Activated CD4-positive, alpha-beta memory T cell treated with anti-CD3 and anti-CD28 coated beads for 36 hours (primary cell): ENCODE measurements around the gene PHF13. TPM values are rescaled to one million over a fixed set of nuclear protein-coding genes. Genes with fewer than 3 reads are reported as not detected.
A peak's percentile ranks its signal among the peaks of the same experiment; 100 is the strongest.
"Not testable (repeated sequence)": the region's sequence is repeated elsewhere in the genome, so short reads cannot be mapped to it uniquely, and the experiment has no call there.

Experiments
- CTCF ChIA-PET: fragments of 350-600 bp; sonication (Branson Sonifier 250); formaldehyde crosslinking; loops from one replicate; lab custom pipeline; 2021; ENCODE audit warnings: antibody characterized with exemption, inconsistent platforms; lab: Charles Lee
- POLR2A ChIA-PET: fragments of 350-600 bp; sonication (Branson Sonifier 250); formaldehyde crosslinking; loops from one replicate; lab custom pipeline; 2021; ENCODE audit warnings: antibody characterized with exemption; lab: Charles Lee
- DNase-seq: peaks from one replicate; pipeline ENCODE4 v3.0.0-alpha.2; 2020
- H3K27ac Mint-ChIP-seq: one replicate; pipeline ENCODE4 v1.8.0; 2021; ENCODE audit warnings: mixed read lengths
- H3K27me3 Mint-ChIP-seq: one replicate; pipeline ENCODE4 v1.8.0; 2021; ENCODE audit warnings: mixed read lengths
- H3K36me3 Mint-ChIP-seq: one replicate; pipeline ENCODE4 v1.8.0; 2021; ENCODE audit warnings: mixed read lengths
- H3K4me1 Mint-ChIP-seq: one replicate; pipeline ENCODE4 v1.8.0; 2021; ENCODE audit warnings: low read depth, mixed read lengths
- H3K4me3 Mint-ChIP-seq: one replicate; pipeline ENCODE4 v1.8.0; 2021; ENCODE audit warnings: mild to moderate bottlenecking, mixed read lengths
- H3K9me3 Mint-ChIP-seq: one replicate; pipeline ENCODE4 v1.8.0; 2021; ENCODE audit warnings: mixed read lengths
- intact Hi-C: fragments of 100-400 bp; cut with micrococcal nuclease; formaldehyde crosslinking; loops from one replicate; pipeline ENCODE4 v1.15.1; 2023
- total RNA-seq, 2 experiments: library from RNA; stranded (reverse); gene quantifications; one replicate each; pipeline ENCODE4 v1.2.3, GENCODE V29; 2021

The PHF13 gene
- total RNA-seq, 2 experiments from 2014 or later: 16.8 to 16.9 TPM

DNA sequence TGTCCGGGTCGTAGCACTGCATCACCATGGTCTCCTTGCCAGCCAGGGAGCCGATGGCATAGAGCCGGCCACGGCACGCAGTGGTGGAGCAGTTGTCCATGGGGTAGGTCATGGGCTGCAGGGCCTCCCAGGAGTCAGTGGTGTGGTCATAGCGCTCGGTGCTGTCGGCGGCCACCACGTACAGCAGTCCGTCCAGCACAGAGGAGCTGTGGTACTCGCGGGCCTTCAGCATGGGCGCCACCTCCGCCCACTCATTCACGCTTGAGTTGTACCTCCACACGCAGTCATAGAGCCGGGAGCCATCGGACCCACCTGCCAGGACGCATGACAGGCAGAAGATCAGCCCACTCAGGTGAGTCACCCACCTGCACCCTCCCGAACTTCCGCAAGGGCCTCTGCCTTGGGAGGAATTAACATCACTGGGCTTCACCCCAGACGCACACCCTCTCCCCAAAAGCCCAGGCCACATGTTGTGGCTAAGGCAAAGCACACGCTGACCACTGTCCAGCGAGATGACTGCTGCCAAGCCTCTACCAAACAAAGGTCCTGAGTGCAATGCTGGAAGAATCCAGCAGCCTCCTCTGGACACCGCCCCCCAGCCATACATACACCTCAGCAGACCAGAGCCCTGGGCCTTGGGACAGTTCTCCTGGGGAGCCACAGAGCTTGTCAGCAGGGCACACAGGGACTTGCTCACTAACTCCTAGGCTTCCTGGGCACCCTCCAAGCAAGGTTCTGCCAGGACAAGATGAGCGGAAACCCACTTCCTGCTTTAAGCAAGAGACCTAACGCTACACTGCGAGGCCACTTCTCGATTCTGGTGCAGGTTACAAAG is 14.2 kb upstream of the PHF13 start:
- CTCF ChIA-PET: interaction anchor here (0.8 to 3.1 kb wide), 7 partner anchors 18 to 49 kb away, joined by 3 to 20 read pairs (median 3); partner anchors contain the start of genes NOL9, TAS1R1 and ZBTB48
- Mint-ChIP-seq H3K4me3 (peak overlapping the region; percentile 91), H3K36me3 (peaks cover 47% of the 10 kb centered on the region), H3K4me1 (peaks cover 39% of the 10 kb centered on the region), H3K27ac (peak overlapping the region; percentile 95), H3K9me3 (no peaks in the 10 kb centered on the region), H3K27me3 (no peaks in the 10 kb centered on the region)
- peak; percentile 79 for DNase-seq
- intact Hi-C loops: loop anchor here (2.0 kb wide), 1 partner anchor 13 kb away; the partner anchor contains the start of gene PHF13
- POLR2A ChIA-PET: interaction anchor here (0.8 to 1.7 kb wide), 4 partner anchors 18 to 45 kb away, joined by 3 to 9 read pairs (median 4); partner anchors contain the start of genes NOL9, TAS1R1, THAP3 and ZBTB48

DNA sequence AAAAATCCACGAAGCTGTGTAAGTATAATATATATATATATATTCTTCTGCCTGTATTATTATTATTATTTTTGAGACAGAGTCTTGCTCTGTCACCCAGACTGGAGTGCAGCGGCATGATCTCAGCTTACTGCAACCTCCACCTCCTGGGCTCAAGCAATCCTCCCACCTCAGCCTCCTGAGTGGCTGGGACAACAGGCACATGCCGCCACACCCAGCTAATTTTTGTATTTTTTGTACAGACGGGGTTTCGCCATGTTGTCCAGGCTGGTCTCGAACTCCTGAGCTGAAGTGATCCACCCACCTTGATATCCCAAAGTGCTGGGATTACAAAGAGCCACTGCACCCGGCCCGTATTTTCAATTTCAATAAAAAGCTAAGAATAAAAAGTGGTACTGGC is 13.5 kb upstream of the PHF13 start:
- intact Hi-C loops: loop anchor here (2.0 to 5.0 kb wide), 5 partner anchors 13 to 608 kb away; partner anchors contain the start of genes DNAJC11, NPHP4 and PHF13
- peaks cover 45% of the 10 kb centered on the region for H3K36me3 Mint-ChIP-seq
- H3K27me3 Mint-ChIP-seq, DNase-seq, H3K9me3 Mint-ChIP-seq: not testable (repeated sequence)
- POLR2A ChIA-PET: interaction anchor here (0.9 to 2.0 kb wide), 5 partner anchors 16 to 46 kb away, joined by 3 to 9 read pairs (median 5); partner anchors contain the start of genes NOL9, THAP3 and ZBTB48
- peaks cover 40% of the 10 kb centered on the region for H3K4me1 Mint-ChIP-seq
- CTCF ChIA-PET: interaction anchor here (0.8 to 3.1 kb wide), 7 partner anchors 12 to 48 kb away, joined by 3 to 20 read pairs (median 3); partner anchors contain the start of genes NOL9, TAS1R1 and ZBTB48
- peak overlapping the region; percentile 91 for H3K4me3 Mint-ChIP-seq
- H3K27ac Mint-ChIP-seq: peak overlapping the region; percentile 95

DNA sequence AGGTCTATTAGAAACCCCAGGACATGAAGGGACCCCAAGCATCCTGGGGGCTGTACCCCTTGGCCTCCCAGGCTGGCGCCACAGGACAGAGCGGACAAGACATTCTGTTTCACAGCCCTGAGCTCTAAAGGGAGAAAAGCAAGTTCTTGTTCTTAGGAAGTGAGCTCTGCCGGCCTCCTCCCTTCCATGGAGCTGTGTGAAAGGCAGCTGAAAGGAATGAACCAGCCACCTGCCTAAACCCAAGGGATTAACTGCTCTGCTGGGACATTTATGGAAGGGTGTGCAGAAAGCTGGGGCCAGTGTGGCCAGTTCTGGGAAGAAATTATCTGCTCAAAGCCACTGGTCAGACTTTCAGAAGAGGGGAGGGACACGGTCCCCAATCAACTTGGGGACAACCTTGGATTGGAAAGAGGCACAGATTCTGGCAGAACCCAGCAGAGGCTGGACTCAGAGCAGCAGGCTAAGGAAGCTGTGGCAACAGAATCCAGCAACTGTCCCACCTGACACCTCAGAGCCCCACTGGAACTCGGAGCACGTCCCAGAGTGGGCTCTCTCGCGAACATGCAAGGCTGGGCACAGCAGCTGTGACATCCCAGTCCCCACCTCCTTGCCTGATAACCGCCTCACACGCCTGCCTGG is 13.0 kb upstream of the PHF13 start:
- Mint-ChIP-seq H3K27me3 (no peaks in the 10 kb centered on the region), H3K36me3 (peaks cover 39% of the 10 kb centered on the region)

DNA sequence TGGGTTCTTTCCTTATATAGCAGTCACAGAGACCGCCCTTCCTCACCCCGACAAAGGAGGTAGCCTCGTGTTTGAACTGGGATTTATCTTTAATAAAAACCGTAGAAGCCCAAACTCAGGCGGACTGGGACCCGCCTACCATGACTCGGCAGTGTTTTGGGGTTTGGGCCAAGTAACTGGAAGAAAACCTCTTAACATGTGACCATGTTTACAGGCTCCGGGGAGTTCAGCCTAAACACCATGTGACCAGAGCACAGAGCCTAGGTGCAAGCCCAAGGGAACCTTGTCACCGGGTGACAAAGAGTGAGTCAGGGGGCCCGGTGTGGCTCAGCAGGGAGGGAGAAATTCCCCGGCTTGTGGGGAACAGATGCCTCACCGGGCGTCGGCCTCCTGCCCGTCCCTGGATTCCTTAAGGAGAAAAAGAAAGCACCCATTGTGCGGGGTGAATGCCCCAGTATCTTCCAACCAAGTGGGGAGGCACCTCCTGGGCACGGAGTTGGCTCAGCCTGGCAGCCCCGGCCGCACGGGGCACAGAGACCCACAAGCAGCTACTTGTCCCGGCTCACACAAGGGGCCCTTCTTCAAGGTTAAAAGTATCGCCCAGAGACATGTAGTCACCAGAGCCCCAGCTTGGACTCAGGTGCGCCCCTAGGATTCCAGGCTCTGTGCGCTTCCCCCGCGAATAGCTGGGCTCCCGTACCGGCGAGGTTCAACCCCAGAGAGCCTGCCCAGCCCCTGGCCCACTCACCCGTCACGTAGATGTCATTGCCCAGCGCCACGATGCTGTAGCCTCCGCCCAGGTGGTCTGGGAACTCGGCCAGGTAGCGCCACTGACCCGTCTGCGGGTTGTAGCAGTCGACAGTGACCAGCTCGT is 12.2 kb upstream of the PHF13 start:
- peak overlapping the region; percentile 95 for H3K27ac Mint-ChIP-seq

More for the DNA sequence above, 13.0 kb upstream of the PHF13 start:
- H3K9me3 Mint-ChIP-seq: no peaks in the 10 kb centered on the region
- no peak for DNase-seq
- CTCF ChIA-PET: interaction anchor here (0.6 to 3.1 kb wide), 9 partner anchors 9 to 48 kb away, joined by 3 to 20 read pairs (median 3); partner anchors contain the start of genes NOL9, TAS1R1 and ZBTB48
- peaks cover 40% of the 10 kb centered on the region for H3K4me1 Mint-ChIP-seq
- POLR2A ChIA-PET: interaction anchor here (0.6 to 2.7 kb wide), 6 partner anchors 16 to 47 kb away, joined by 3 to 9 read pairs (median 6); partner anchors contain the start of genes NOL9, THAP3 and ZBTB48
- peak overlapping the region; percentile 91 for H3K4me3 Mint-ChIP-seq
- intact Hi-C loops: loop anchor here (1.0 to 5.0 kb wide), 8 partner anchors 21 to 608 kb away; partner anchors contain the start of genes CAMTA1, DNAJC11, NOL9 and NPHP4
- peak overlapping the region; percentile 95 for H3K27ac Mint-ChIP-seq

DNA sequence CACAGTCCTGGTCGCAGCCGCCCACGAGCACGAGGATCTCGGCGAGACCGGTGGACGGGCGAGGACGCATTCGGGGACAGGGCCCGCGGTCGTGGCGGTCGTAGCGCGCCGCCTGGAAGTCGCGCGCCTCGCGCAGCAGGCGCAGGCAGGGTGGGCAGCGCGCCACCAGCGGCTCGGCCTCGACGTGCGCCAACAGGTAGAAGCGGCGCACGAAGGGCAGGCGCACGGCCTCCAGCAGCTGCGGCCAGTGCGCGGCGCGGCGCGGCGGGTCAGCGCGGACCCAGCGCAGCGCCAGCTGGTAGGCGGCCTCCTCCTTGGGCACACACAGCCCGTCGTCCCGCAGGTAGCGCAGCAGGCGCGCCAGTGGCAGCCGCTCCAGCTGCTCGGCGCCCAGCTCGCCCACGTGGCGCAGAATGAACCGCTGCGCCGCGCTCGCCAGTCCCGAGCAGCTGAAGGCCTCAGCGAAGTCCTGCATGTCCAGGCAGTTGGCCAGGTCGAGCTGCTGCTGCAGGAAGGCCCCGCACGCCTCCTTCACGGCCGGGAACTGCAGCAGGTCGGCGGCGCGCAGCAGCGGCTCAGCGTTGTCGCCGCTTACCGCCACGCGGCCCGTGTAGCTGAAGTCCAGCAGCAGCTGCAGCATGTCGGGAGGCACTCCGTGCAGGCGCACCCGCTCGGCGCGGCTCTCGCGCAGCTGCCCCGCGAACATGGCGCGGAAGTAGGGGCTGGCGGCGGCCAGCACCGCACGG is 11.4 kb upstream of the PHF13 start:
- ChIA-PET CTCF (interaction anchor here (0.6 to 3.1 kb wide), 8 partner anchors 10 to 376 kb away, joined by 3 to 20 read pairs (median 4); partner anchors contain the start of genes NOL9, PHF13 and TAS1R1), POLR2A (interaction anchor here (0.6 to 3.8 kb wide), 12 partner anchors 10 to 436 kb away, joined by 3 to 26 read pairs (median 6); partner anchors contain the start of genes DNAJC11, NOL9, PHF13 and THAP3)
- peak; percentile 43 for DNase-seq
- H3K36me3 Mint-ChIP-seq: peaks cover 31% of the 10 kb centered on the region
- peak overlapping the region; percentile 91 for H3K4me3 Mint-ChIP-seq
- peak overlapping the region; percentile 95 for H3K27ac Mint-ChIP-seq
- intact Hi-C loops: loop anchor here (1.0 to 5.0 kb wide), 9 partner anchors 23 to 610 kb away; partner anchors contain the start of genes CAMTA1, DNAJC11, NOL9 and NPHP4
- H3K27me3 Mint-ChIP-seq: no peaks in the 10 kb centered on the region
- H3K4me1 Mint-ChIP-seq: peaks cover 26% of the 10 kb centered on the region
- H3K9me3 Mint-ChIP-seq: no peaks in the 10 kb centered on the region

More for the DNA sequence above, 12.2 kb upstream of the PHF13 start:
- H3K36me3 Mint-ChIP-seq: peaks cover 34% of the 10 kb centered on the region
- ChIA-PET CTCF (interaction anchor here (0.6 to 3.1 kb wide), 10 partner anchors 8 to 115 kb away, joined by 3 to 20 read pairs (median 3); partner anchors contain the start of genes NOL9, PHF13 and TAS1R1), POLR2A (interaction anchor here (0.6 to 3.8 kb wide), 12 partner anchors 11 to 183 kb away, joined by 3 to 26 read pairs (median 4); partner anchors contain the start of genes NOL9, PHF13 and THAP3)
- peak; percentile 94 for DNase-seq
- H3K4me1 Mint-ChIP-seq: peaks cover 32% of the 10 kb centered on the region
- peak overlapping the region; percentile 91 for H3K4me3 Mint-ChIP-seq
- intact Hi-C loops: loop anchor here (1.0 to 5.0 kb wide), 8 partner anchors 22 to 609 kb away; partner anchors contain the start of genes CAMTA1, DNAJC11, NOL9 and NPHP4
- no peaks in the 10 kb centered on the region for H3K9me3 Mint-ChIP-seq
- no peaks in the 10 kb centered on the region for H3K27me3 Mint-ChIP-seq

DNA sequence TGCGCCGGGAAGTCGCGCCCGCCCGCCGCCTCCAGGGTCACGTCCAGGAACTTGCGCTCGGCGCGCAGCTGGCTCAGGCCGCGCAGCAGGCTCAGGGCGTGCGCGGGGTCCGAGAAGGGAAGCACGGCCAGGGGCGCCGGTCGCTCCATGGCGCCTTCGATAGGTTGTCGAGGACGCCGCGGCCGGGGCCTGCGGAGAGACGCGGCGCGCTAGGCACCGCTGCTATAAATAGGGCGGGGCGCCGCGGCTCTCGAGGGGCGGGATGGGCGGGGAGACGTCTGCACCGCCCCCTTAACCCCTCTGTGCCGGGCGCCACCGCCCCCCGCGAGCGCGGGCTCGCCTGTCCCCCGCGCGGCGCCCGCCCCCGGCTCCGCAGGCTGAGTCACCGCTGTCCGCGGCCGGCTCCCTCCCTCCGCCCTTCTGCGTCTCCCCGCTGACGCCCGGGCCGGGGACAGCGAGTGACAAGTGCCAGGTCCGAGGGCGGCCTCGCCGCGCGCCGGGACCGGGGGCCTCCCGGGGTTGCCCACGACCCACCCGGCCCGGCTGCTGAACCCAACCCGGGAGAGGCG is 10.8 kb upstream of the PHF13 start, which contains the start of gene KLHL21:
TSS of gene KLHL21 (minus strand) at position 201 of the 569 bp plus-strand sequence. CDS start at position 149, 52 bp downstream.
- Mint-ChIP-seq H3K36me3 (peaks cover 27% of the 10 kb centered on the region), H3K4me1 (peaks cover 20% of the 10 kb centered on the region), H3K27ac (peak within 1 kb of the TSS; percentile 97), H3K4me3 (peak within 1 kb of the TSS; percentile 91), H3K9me3 (no peaks in the 10 kb centered on the region), H3K27me3 (no peaks in the 10 kb centered on the region)
- POLR2A ChIA-PET: interaction anchor here (0.6 to 3.8 kb wide), 10 partner anchors 10 to 435 kb away, joined by 3 to 26 read pairs (median 6); partner anchors contain the start of genes CAMTA1, DNAJC11, NOL9 and PHF13
- DNase-seq: peak; percentile 93
- CTCF ChIA-PET: interaction anchor here (0.6 to 1.8 kb wide), 6 partner anchors 10 to 376 kb away, joined by 3 to 4 read pairs (median 4); partner anchors contain the start of gene PHF13
- intact Hi-C loops: loop anchor here (1.0 to 5.0 kb wide), 6 partner anchors 11 to 610 kb away; partner anchors contain the start of genes DNAJC11, NPHP4 and PHF13

DNA sequence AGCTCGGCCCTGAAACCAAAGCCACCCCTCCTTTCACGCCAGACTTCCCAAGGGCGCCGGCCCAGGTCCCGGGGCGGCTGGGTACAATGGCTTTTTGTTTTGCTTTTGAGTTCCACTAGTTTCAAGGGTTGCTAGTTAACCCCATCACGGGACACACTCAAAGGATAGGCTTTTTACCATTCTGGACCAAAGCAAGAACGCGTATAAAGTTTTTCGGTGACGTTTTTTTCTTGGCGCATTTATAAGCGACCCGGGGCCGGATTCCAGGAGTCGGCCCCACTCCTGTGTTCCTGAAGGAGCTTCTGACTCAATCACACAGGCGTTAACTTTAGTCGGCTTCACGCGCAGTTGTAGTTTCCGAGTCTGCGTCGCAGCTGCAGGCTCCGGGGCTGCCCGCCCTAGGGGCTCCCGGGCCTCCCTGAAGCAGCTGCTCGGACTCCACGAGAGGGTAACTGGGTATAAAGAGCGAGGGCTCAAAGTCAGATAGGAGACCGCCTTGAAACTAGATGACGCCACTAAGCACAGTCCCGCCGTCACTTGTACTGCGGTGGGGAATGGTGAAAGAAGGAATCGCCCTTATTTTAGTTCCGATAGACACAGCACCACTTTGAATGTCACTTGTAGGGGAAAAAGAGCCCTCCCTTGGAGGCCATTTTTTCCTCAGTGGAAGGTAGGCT is 10.2 kb upstream of the PHF13 start:
- peak overlapping the region; percentile 75 for H3K4me3 Mint-ChIP-seq
- peaks cover 25% of the 10 kb centered on the region for H3K36me3 Mint-ChIP-seq
- peaks cover 20% of the 10 kb centered on the region for H3K4me1 Mint-ChIP-seq
- peak overlapping the region; percentile 97 for H3K27ac Mint-ChIP-seq
- DNase-seq: peak; percentile 71
- CTCF ChIA-PET: interaction anchor here (0.9 to 1.7 kb wide), 4 partner anchors 9 to 467 kb away, joined by 3 to 4 read pairs (median 3); partner anchors contain the start of gene PHF13
- intact Hi-C loops: loop anchor here (1.0 to 5.0 kb wide), 6 partner anchors 10 to 611 kb away; partner anchors contain the start of genes DNAJC11, NPHP4 and PHF13
- no peaks in the 10 kb centered on the region for H3K27me3 Mint-ChIP-seq
- no peaks in the 10 kb centered on the region for H3K9me3 Mint-ChIP-seq
- POLR2A ChIA-PET: interaction anchor here (0.7 to 3.8 kb wide), 10 partner anchors 9 to 182 kb away, joined by 3 to 26 read pairs (median 6); partner anchors contain the start of genes CAMTA1, DNAJC11, NOL9 and PHF13

DNA sequence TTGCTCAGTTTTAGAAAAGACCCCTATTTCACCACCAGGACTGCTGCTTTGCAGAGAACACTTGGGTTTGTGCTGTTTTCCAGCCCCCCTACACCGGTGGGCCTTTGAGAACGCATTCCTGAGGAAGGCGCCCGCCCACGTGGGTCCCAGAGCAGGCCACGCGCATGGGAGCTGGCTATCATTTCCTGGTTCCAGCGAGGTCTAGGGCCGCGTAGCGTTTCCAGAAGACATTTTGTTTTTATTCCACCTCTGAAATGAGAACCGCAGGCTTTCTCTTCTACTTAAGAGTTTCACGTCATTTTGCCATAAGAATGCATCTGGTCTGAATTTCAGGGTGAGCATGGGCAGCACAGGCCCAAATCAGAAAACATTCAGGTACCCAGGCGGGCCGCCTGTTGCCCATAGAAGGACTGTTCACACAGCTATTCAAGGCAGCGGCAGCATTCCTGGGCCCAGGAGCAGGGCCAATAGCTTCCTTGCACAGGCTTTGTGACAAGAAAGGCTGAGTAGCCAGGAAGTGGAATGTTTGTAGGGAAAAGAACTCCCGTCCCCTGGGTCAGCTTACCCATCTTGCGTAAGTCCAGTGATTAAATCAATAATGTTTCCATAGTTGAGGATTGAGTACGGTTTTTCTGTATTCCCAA is 9.5 kb upstream of the PHF13 start:
- Mint-ChIP-seq H3K27me3 (no peaks in the 10 kb centered on the region), H3K4me3 (peak overlapping the region; percentile 75), H3K9me3 (no peaks in the 10 kb centered on the region), H3K4me1 (peaks cover 15% of the 10 kb centered on the region), H3K27ac (peak overlapping the region; percentile 97), H3K36me3 (peaks cover 20% of the 10 kb centered on the region)
- DNase-seq: peak; percentile 50
- CTCF ChIA-PET: interaction anchor here (0.7 to 1.6 kb wide), 7 partner anchors 8 to 466 kb away, joined by 3 to 6 read pairs (median 3); partner anchors contain the start of genes NOL9, TAS1R1 and THAP3
- POLR2A ChIA-PET: interaction anchor here (0.7 to 3.8 kb wide), 10 partner anchors 8 to 181 kb away, joined by 3 to 26 read pairs (median 4); partner anchors contain the start of genes CAMTA1, DNAJC11, NOL9 and PHF13
- intact Hi-C loops: loop anchor here (1.0 to 5.0 kb wide), 6 partner anchors 9 to 612 kb away; partner anchors contain the start of genes DNAJC11, NPHP4 and PHF13
